HepG2 (cell line): Measurements from ENCODE around the gene ST6GALNAC2. TPM values are rescaled to one million over a fixed set of nuclear protein-coding genes. Genes with fewer than 3 reads are reported as not detected.

Experiments
- BRF2 ChIP-seq: sonication (generic); formaldehyde crosslinking; IDR thresholded peaks from 2 replicates; pipeline ENCODE4 v1.8.1; 2022; ENCODE audit warnings: mild to moderate bottlenecking, missing genetic modification reagents
- E2F5 ChIP-seq: sonication (generic); formaldehyde crosslinking; conservative IDR thresholded peaks from 2 replicates; pipeline ENCODE4 v1.4.0; 2020; ENCODE audit warnings: missing genetic modification reagents
- EED ChIP-seq: sonication (generic); formaldehyde crosslinking; IDR thresholded peaks from 2 replicates; pipeline ENCODE4 v1.5.0; 2020; ENCODE audit warnings: mild to moderate bottlenecking, missing genetic modification reagents
- FOXJ3 ChIP-seq: sonication (generic); formaldehyde crosslinking; IDR thresholded peaks from 2 replicates; pipeline ENCODE4 v1.4.0; 2020; ENCODE audit warnings: missing genetic modification reagents, mild to moderate bottlenecking, borderline replicate concordance
- GPBP1L1 ChIP-seq: sonication (generic); formaldehyde crosslinking; IDR thresholded peaks from 2 replicates; pipeline ENCODE4 v1.5.0; 2020; ENCODE audit warnings: mild to moderate bottlenecking, missing genetic modification reagents
- KLF9 ChIP-seq: IDR thresholded peaks from 2 replicates; pipeline ENCODE4 v1.6.1; 2016; ENCODE audit warnings: low read depth
- NR2F2 ChIP-seq: IDR thresholded peaks from 2 replicates; pipeline ENCODE4 v1.6.1; 2012; ENCODE audit warnings: low read depth, inconsistent platforms, borderline replicate concordance
- RORA ChIP-seq: sonication (generic); formaldehyde crosslinking; IDR thresholded peaks from 2 replicates; pipeline ENCODE4 v1.5.0; 2020; ENCODE audit warnings: mild to moderate bottlenecking, missing genetic modification reagents, moderate library complexity
- SCMH1 ChIP-seq: sonication (generic); formaldehyde crosslinking; IDR thresholded peaks from 2 replicates; pipeline ENCODE4 v1.9.0; 2021; ENCODE audit warnings: missing genetic modification reagents, mild to moderate bottlenecking, borderline replicate concordance
- SETDB1 ChIP-seq: sonication (generic); formaldehyde crosslinking; IDR thresholded peaks from 2 replicates; pipeline ENCODE4 v1.5.1; 2020; ENCODE audit warnings: missing genetic modification reagents, mild to moderate bottlenecking, borderline replicate concordance
- STAT5B ChIP-seq: sonication (generic); formaldehyde crosslinking; IDR thresholded peaks from 2 replicates; pipeline ENCODE4 v1.4.0; 2020; ENCODE audit warnings: missing genetic modification reagents
- ZBTB10 ChIP-seq: sonication (generic); formaldehyde crosslinking; IDR thresholded peaks from 2 replicates; pipeline ENCODE4 v1.4.0; 2020; ENCODE audit warnings: missing genetic modification reagents, borderline replicate concordance
- ZNF101 ChIP-seq: sonication (generic); formaldehyde crosslinking; IDR thresholded peaks from 2 replicates; pipeline ENCODE4 v1.4.0; 2020; ENCODE audit warnings: mild to moderate bottlenecking, low read depth, missing genetic modification reagents, borderline replicate concordance
- ZNF362 ChIP-seq: sonication (generic); formaldehyde crosslinking; IDR thresholded peaks from 2 replicates; pipeline ENCODE4 v1.4.0; 2020; ENCODE audit warnings: missing genetic modification reagents, mild to moderate bottlenecking, borderline replicate concordance
- ZNF577 ChIP-seq: sonication (generic); formaldehyde crosslinking; IDR thresholded peaks from 2 replicates; pipeline ENCODE4 v1.4.0; 2020; ENCODE audit warnings: mild to moderate bottlenecking, low read depth, missing genetic modification reagents, borderline replicate concordance
- ZNF674 ChIP-seq: sonication (generic); formaldehyde crosslinking; IDR thresholded peaks from 2 replicates; pipeline ENCODE4 v1.5.0; 2020; ENCODE audit warnings: low read depth, mild to moderate bottlenecking, missing genetic modification reagents
- ZNF703 ChIP-seq: sonication (generic); formaldehyde crosslinking; IDR thresholded peaks from 2 replicates; pipeline ENCODE4 v1.5.1; 2020; ENCODE audit warnings: missing genetic modification reagents, mild to moderate bottlenecking, moderate library complexity, borderline replicate concordance
- ZNF704 ChIP-seq: sonication (generic); formaldehyde crosslinking; IDR thresholded peaks from 2 replicates; pipeline ENCODE4 v1.8.1; 2023; ENCODE audit warnings: mild to moderate bottlenecking, inconsistent platforms, moderate library complexity, missing genetic modification reagents, borderline replicate concordance
- ZNF83 ChIP-seq: sonication (generic); formaldehyde crosslinking; IDR thresholded peaks from 2 replicates; pipeline ENCODE4 v1.4.0; 2020; ENCODE audit warnings: missing genetic modification reagents, mild to moderate bottlenecking, borderline replicate concordance
- polyA plus RNA-seq, 8 experiments: library from polyadenylated mRNA; depleted of rRNA in 3 of 8; stranded (reverse) in 7 of 8; unstranded in 1 of 8; fragments of >200 nt; fragmentation: Illumina TruSeq in 4 of 8; extraction: Trizol in 4 of 8; gene quantifications; 2 replicates each; pipeline versions ENCODE4 v1.2.1 to v1.2.3, GENCODE V29; 2011 to 2016; ENCODE audit warnings: low read depth in 4 of 8, missing spikeins in 1 of 8, mixed read lengths in 1 of 8; ENCODE audit not compliant: insufficient read depth in 1 of 8
- total RNA-seq, 5 experiments: library from RNA; depleted of rRNA; stranded (reverse); fragments of >200 nt; fragmentation: Illumina TruSeq; extraction: Trizol; gene quantifications; 2 replicates each; pipeline ENCODE4 v1.2.3, GENCODE V29; 2016; ENCODE audit warnings: low read depth in 1 of 5

ST6GALNAC2 gene
- total and polyA plus RNA-seq, 2 of the 13 experiments (the other 11 are each of a cell fraction or from before 2014, with no cell fraction given): 0.12 to 0.49 TPM

GRCh38 chr17:76585649-76586593 is at the start of gene ST6GALNAC2 (continued):
- TF ChIP-seq ZNF703 (CRISPR knock-in tag) (no peak), SCMH1 (CRISPR knock-in tag) (no peak), ZNF577 (CRISPR knock-in tag) (no peak), ZNF83 (CRISPR knock-in tag) (no peak), ZNF674 (CRISPR knock-in tag) (no peak), STAT5B (CRISPR knock-in tag) (no peak), ZBTB10 (CRISPR knock-in tag) (no peak), BRF2 (CRISPR knock-in tag) (no peak; the same call in 1 of the 2 replicates), ZNF101 (CRISPR knock-in tag) (no peak; the same call in 1 of the 2 replicates), RORA (CRISPR knock-in tag) (no peak), NR2F2 (no peak), FOXJ3 (no peak), EED (CRISPR knock-in tag) (no peak), E2F5 (CRISPR knock-in tag) (no peak; the same call in 1 of the 2 replicates), ZNF704 (CRISPR knock-in tag) (no peak), SETDB1 (no peak), KLF9 (CRISPR knock-in tag) (no peak), ZNF362 (CRISPR knock-in tag) (no peak), GPBP1L1 (CRISPR knock-in tag) (no peak)
